Keratinocyte (primary cell): Measurements from ENCODE around the gene CMTM2. TPM values are rescaled to one million over a fixed set of nuclear protein-coding genes. Genes with fewer than 3 reads are reported as not detected.

Experiments used
- DNase-seq: peaks from one replicate; pipeline ENCODE4 v3.0.0-alpha.2; 2011; ENCODE audit warnings: low read depth, missing footprints, low spot score
- FAIRE-seq: peaks from 2 replicates; lab custom pipeline; 2011; peaks lifted over from hg19 to GRCh38; lab: Jason Lieb, UNC
- H2AFZ ChIP-seq: 2 replicates; pipeline ENCODE4 v1.6.0; 2012; ENCODE audit warnings: low read length, control low read depth, inconsistent platforms; ENCODE audit not compliant: control insufficient read depth
- H3K27ac ChIP-seq: 2 replicates; pipeline ENCODE4 v1.5.1; 2011; ENCODE audit warnings: low read length; ENCODE audit not compliant: control insufficient read depth, insufficient read depth
- H3K27me3 ChIP-seq: 3 replicates; pipeline ENCODE4 v1.6.0; 2011; ENCODE audit warnings: low read length; ENCODE audit not compliant: control insufficient read depth, insufficient read depth; ENCODE audit errors: extremely low read depth
- H3K36me3 ChIP-seq, 2 experiments: 2 replicates in 1 of 2; 3 replicates in 1 of 2; pipeline ENCODE4 v1.5.1; 2011; ENCODE audit warnings: low read length in 2 of 2, mild to moderate bottlenecking in 1 of 2; ENCODE audit not compliant: control insufficient read depth in 2 of 2, insufficient read depth in 2 of 2; ENCODE audit errors: extremely low read depth in 1 of 2
- H3K4me1 ChIP-seq: 3 replicates; pipeline ENCODE4 v1.5.1; 2011; ENCODE audit warnings: low read length; ENCODE audit not compliant: control insufficient read depth, insufficient read depth; ENCODE audit errors: extremely low read depth
- H3K4me2 ChIP-seq: 3 replicates; pipeline ENCODE4 v1.6.0; 2011; ENCODE audit warnings: low read depth, low read length; ENCODE audit not compliant: control insufficient read depth, insufficient read depth; ENCODE audit errors: extremely low read depth
- H3K4me3 ChIP-seq, 3 experiments: fragments of 200-600 bp in 1 of 3; sonication (generic) in 1 of 3; 2 replicates in 2 of 3; 3 replicates in 1 of 3; pipeline ENCODE4 v1.5.1; 2011 to 2016; ENCODE audit warnings: low read length in 3 of 3, mild to moderate bottlenecking in 3 of 3, control low read depth in 2 of 3, inconsistent platforms in 1 of 3, low read depth in 1 of 3, mixed read lengths in 1 of 3, mixed run types in 1 of 3, moderate library complexity in 1 of 3; ENCODE audit not compliant: control insufficient read depth in 2 of 3, insufficient read depth in 2 of 3; ENCODE audit errors: extremely low read depth in 1 of 3
- H3K79me2 ChIP-seq: 2 replicates; pipeline ENCODE4 v1.6.0; 2012; ENCODE audit warnings: low read length; ENCODE audit not compliant: control insufficient read depth, insufficient read depth
- H3K9ac ChIP-seq: 3 replicates; pipeline ENCODE4 v1.6.0; 2011; ENCODE audit warnings: low read length; ENCODE audit not compliant: control insufficient read depth, insufficient read depth; ENCODE audit errors: extremely low read depth
- H3K9me1 ChIP-seq: 3 replicates; pipeline ENCODE4 v1.6.0; 2011; ENCODE audit warnings: low read length; ENCODE audit not compliant: control insufficient read depth, insufficient read depth; ENCODE audit errors: extremely low read depth
- H3K9me3 ChIP-seq: 2 replicates; pipeline ENCODE4 v1.5.1; 2012; ENCODE audit warnings: low read depth, low read length; ENCODE audit not compliant: control insufficient read depth
- H4K20me1 ChIP-seq: 3 replicates; pipeline ENCODE4 v1.6.0; 2011; ENCODE audit warnings: low read length; ENCODE audit not compliant: control insufficient read depth, insufficient read depth; ENCODE audit errors: extremely low read depth
- EZH2 ChIP-seq: IDR thresholded peaks from one replicate; pipeline ENCODE4 v1.6.1; 2012; ENCODE audit warnings: inconsistent platforms, mild to moderate bottlenecking, low read length, moderate library complexity
- dilution Hi-C: fragments of 300-500 bp; cut with MboI; formaldehyde crosslinking; loops from one replicate; pipeline ENCODE4 v1.7.0; 2020; ENCODE audit warnings: low sequenced_read_pairs; ENCODE audit not compliant: extremely low pct_ligation_motif_present
- polyA plus RNA-seq, 5 experiments: library from polyadenylated mRNA; depleted of rRNA in 3 of 5; stranded (reverse) in 3 of 5; stranded (forward) in 1 of 5; unstranded in 1 of 5; fragments of >200 nt; gene quantifications; 1 replicate in 1 of 5; 2 replicates in 3 of 5; 3 replicates in 1 of 5; pipeline versions ENCODE4 v1.2.1 to v1.2.3, GENCODE V29; 2011 to 2012; ENCODE audit warnings: missing spikeins in 2 of 5, low read depth in 1 of 5, low replicate concordance in 1 of 5
- TF ChIP-seq, protein P1 (sequence below), 3 experiments: IDR thresholded peaks in 1 of 3; conservative IDR thresholded peaks in 1 of 3; optimal IDR thresholded peaks in 1 of 3; 2 replicates in 2 of 3; 3 replicates in 1 of 3; pipeline versions ENCODE3 to v1.5.1; 2011; ENCODE audit warnings: low read length in 3 of 3, mild to moderate bottlenecking in 3 of 3, moderate library complexity in 2 of 3, control low read depth in 1 of 3, inconsistent platforms in 1 of 3; ENCODE audit not compliant: insufficient read depth in 2 of 3; ENCODE audit errors: extremely low read depth in 1 of 3

The CMTM2 gene
- polyA plus RNA-seq, 1 donor (not counting 4 experiments of a cell fraction or from before 2014, with no cell fraction given) = not detected

DNA sequence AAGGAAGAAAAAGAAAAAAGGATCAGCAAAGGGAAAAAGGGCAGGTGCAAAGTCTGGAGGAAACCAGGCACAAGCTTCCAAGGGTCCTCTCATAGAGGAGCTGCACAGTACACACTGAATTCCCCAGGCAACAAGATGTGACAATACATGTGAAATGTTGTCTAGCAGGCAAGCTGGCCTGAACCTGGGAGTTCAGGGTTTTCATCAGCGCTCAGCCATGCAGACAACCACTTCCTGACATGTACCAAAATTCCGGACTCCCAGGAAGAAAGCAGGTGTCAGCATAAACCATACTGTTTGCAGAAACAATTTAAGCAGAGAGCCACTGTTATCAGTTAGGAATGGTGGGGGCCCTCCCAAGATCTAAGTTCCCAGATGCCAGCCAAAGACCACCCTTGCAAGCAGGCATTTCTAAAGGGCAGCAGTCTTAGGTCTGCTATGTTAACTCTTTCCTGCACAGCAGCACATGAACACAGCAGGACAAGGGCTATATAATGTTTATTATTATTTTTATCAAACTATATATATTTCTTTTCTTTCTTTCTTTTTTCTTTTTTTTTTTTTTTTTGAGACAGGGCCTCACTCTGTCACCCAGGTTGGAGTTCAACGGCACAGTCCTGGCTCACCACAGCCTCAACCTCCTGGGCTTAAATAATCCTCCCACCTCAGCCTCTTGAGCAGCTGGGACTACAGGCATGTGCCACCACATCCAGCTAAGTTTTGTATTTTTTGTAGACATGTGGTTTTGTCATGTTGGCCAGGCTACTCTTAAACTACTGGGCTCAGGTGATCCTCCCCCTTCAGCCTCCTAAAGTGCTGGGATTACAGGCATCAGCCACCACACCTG, 39.4 kb upstream of the CMTM2 start:
- Histone ChIP-seq H3K4me3 (no peak overlapping the region), H3K9me3 (no peaks in the 10 kb centered on the region), H4K20me1 (no peaks in the 10 kb centered on the region), H3K9me1 (no peaks in the 10 kb centered on the region), H3K27ac (no peak overlapping the region), H3K4me1 (no peaks in the 10 kb centered on the region), H2AFZ (no peak overlapping the region), H3K4me2 (no peak overlapping the region), H3K79me2 (no peaks in the 10 kb centered on the region), H3K27me3 (no peaks in the 10 kb centered on the region), H3K36me3 (peaks cover 0 to 17% of the 10 kb centered on the region in 2 experiments), H3K9ac (no peak overlapping the region)
- dilution Hi-C loops = no loop called here
- no peak for FAIRE-seq
- TF ChIP-seq, protein P1, sequence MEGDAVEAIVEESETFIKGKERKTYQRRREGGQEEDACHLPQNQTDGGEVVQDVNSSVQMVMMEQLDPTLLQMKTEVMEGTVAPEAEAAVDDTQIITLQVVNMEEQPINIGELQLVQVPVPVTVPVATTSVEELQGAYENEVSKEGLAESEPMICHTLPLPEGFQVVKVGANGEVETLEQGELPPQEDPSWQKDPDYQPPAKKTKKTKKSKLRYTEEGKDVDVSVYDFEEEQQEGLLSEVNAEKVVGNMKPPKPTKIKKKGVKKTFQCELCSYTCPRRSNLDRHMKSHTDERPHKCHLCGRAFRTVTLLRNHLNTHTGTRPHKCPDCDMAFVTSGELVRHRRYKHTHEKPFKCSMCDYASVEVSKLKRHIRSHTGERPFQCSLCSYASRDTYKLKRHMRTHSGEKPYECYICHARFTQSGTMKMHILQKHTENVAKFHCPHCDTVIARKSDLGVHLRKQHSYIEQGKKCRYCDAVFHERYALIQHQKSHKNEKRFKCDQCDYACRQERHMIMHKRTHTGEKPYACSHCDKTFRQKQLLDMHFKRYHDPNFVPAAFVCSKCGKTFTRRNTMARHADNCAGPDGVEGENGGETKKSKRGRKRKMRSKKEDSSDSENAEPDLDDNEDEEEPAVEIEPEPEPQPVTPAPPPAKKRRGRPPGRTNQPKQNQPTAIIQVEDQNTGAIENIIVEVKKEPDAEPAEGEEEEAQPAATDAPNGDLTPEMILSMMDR (optimal IDR thresholded peaks at IDR 0.05 in 1 of 3, IDR thresholded peaks at IDR 0.05 in 1 of 3, conservative IDR thresholded peaks at IDR 0.05 in 1 of 3; ENCODE audit: extremely low read depth in 1 of 3, insufficient read depth in 2 of 3, low read length in 3 of 3) = no peak
- no peak for DNase-seq

DNA sequence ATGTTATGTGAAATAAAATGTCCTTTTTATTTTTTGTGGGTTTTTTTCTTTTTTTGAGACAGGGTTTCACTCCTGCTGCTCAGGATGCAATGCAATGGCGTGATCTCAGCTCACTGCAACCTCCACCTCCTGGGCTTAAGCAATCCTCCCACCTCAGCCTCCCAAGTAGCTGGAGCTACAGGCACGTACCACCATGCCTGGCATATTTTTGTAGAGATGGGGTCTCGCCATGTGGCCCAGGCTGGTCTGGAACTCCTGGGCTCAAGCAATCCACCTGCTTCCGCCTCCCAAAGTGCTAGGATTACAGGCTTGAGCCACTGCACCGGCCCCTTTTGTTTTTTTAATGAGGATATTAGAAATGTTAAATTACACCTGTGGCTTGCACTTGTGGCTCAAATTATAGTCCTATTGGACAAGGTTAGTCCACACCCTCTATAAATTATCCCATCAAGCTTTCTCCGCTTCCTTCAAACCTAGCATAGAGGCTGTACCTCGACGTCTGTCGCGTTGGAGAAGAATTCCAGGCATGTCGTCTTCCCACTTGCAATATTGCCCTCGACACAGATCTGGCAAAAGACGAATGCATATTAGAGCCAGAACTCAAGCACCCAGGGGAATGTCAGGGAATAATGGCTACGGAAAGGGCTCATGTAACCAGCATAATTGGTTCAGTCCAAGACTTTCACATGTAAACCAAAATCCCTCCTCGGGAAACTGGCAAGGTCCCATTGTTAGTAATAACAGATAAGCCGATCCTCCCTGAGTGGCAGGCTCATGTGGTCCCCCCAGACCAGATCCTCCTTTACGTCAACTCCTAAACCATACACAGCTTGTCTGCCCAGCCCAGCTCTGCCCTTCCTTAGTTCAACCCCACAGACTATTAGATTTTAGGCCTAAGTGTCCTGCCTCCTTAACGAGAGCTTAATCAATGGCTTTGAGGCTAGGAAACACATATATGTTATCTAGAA, 37.6 kb upstream of the CMTM2 start:
- no peak overlapping the region for H3K9ac ChIP-seq
- H2AFZ ChIP-seq = no peak overlapping the region
- H3K9me3 ChIP-seq = no peaks in the 10 kb centered on the region
- no peaks in the 10 kb centered on the region for H3K79me2 ChIP-seq
- H3K27ac ChIP-seq = no peak overlapping the region
- DNase-seq (no peak), FAIRE-seq (no peak)
- H3K4me3 ChIP-seq = no peak overlapping the region
- H3K4me1 ChIP-seq = no peaks in the 10 kb centered on the region
- dilution Hi-C loops = no loop called here
- no peaks in the 10 kb centered on the region for H3K27me3 ChIP-seq
- no peaks in the 10 kb centered on the region for H4K20me1 ChIP-seq
- H3K36me3 ChIP-seq = peaks cover 0 to 8% of the 10 kb centered on the region in 2 experiments
- TF ChIP-seq EZH2 = no peak
- TF ChIP-seq, protein P1 (optimal IDR thresholded peaks at IDR 0.05 in 1 of 3, IDR thresholded peaks at IDR 0.05 in 1 of 3, conservative IDR thresholded peaks at IDR 0.05 in 1 of 3; ENCODE audit: extremely low read depth in 1 of 3, insufficient read depth in 2 of 3, low read length in 3 of 3) = no peak
- H3K4me2 ChIP-seq = no peak overlapping the region
- no peaks in the 10 kb centered on the region for H3K9me1 ChIP-seq
